Calu3 (cell line): ENCODE measurements around the gene TMEM167A. TPM values are rescaled to one million over a fixed set of nuclear protein-coding genes. Genes with fewer than 3 reads are reported as not detected.
"Not testable (repeated sequence)": the region's sequence is repeated elsewhere in the genome, so short reads cannot be mapped to it uniquely, and the experiment has no call there.

Experiments
- BruUV-seq: library from RNA; stranded (reverse); fragments of 400-500 nt; replicated peaks from 2 replicates; lab custom pipeline; 2021; lab: Mats Ljungman, UMichigan
- CTCF ChIA-PET: fragments of 300-600 bp; sonication (Branson Sonifier 250); formaldehyde crosslinking; loops from one replicate; lab custom pipeline; 2022; ENCODE audit warnings: antibody characterized with exemption; lab: Charles Lee
- DNase-seq: peaks from one replicate; pipeline ENCODE4 v3.0.0; 2022
- H3K27ac Mint-ChIP-seq: one replicate; pipeline ENCODE4 v1.8.0; 2022; ENCODE audit warnings: mixed read lengths; ENCODE audit not compliant: unreplicated experiment
- H3K27me3 Mint-ChIP-seq: one replicate; pipeline ENCODE4 v1.8.0; 2022; ENCODE audit warnings: mixed read lengths; ENCODE audit not compliant: unreplicated experiment
- H3K36me3 Mint-ChIP-seq: one replicate; pipeline ENCODE4 v1.8.0; 2022; ENCODE audit warnings: mild to moderate bottlenecking, moderate library complexity, mixed read lengths; ENCODE audit not compliant: insufficient read depth, unreplicated experiment
- H3K4me1 Mint-ChIP-seq: one replicate; pipeline ENCODE4 v1.8.0; 2022; ENCODE audit warnings: mild to moderate bottlenecking, low read depth, mixed read lengths; ENCODE audit not compliant: unreplicated experiment
- H3K4me3 Mint-ChIP-seq: one replicate; pipeline ENCODE4 v1.8.0; 2022; ENCODE audit warnings: mild to moderate bottlenecking, low read depth, moderate library complexity, mixed read lengths; ENCODE audit not compliant: unreplicated experiment
- H3K9me3 Mint-ChIP-seq: one replicate; pipeline ENCODE4 v1.8.0; 2022; ENCODE audit warnings: low read depth, mixed read lengths; ENCODE audit not compliant: unreplicated experiment
- intact Hi-C: fragments of 100-400 bp; cut with micrococcal nuclease; formaldehyde crosslinking; loops from one replicate; pipeline ENCODE4 v1.10.0; 2022; ENCODE audit not compliant: unreplicated experiment
- total RNA-seq: library from RNA; stranded (reverse); gene quantifications from 2 replicates; pipeline ENCODE4 v1.2.3, GENCODE V29; 2022
- TF ChIP-seq, protein P1 (sequence below): fragments of 200-600 bp; IDR thresholded peaks from one replicate; pipeline ENCODE4 v1.8.0; 2022; ENCODE audit warnings: antibody characterized with exemption; ENCODE audit not compliant: unreplicated experiment

TMEM167A gene
- total RNA-seq, 1 experiment from 2014 or later: 165 TPM

GRCh38 chr5:83069096-83069799 is 7.9 kb downstream of the TMEM167A start:
- H3K4me3 Mint-ChIP-seq: no peak overlapping the region
- no peaks in the 10 kb centered on the region for H3K9me3 Mint-ChIP-seq
- CTCF ChIA-PET: no interaction called here
- intact Hi-C loops: loop anchor here (10.0 kb wide), 1 partner anchor 704 kb away; no protein-coding TSS in a partner anchor
- H3K27ac Mint-ChIP-seq: no peak overlapping the region
- H3K36me3 Mint-ChIP-seq: peaks cover 14% of the 10 kb centered on the region
- BruUV-seq: no TSS peak
- peaks cover 66% of the 10 kb centered on the region for H3K4me1 Mint-ChIP-seq
- H3K27me3 Mint-ChIP-seq: no peaks in the 10 kb centered on the region
- TF ChIP-seq, protein P1, sequence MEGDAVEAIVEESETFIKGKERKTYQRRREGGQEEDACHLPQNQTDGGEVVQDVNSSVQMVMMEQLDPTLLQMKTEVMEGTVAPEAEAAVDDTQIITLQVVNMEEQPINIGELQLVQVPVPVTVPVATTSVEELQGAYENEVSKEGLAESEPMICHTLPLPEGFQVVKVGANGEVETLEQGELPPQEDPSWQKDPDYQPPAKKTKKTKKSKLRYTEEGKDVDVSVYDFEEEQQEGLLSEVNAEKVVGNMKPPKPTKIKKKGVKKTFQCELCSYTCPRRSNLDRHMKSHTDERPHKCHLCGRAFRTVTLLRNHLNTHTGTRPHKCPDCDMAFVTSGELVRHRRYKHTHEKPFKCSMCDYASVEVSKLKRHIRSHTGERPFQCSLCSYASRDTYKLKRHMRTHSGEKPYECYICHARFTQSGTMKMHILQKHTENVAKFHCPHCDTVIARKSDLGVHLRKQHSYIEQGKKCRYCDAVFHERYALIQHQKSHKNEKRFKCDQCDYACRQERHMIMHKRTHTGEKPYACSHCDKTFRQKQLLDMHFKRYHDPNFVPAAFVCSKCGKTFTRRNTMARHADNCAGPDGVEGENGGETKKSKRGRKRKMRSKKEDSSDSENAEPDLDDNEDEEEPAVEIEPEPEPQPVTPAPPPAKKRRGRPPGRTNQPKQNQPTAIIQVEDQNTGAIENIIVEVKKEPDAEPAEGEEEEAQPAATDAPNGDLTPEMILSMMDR: no peak
- DNase-seq: no peak

- H3K27me3 Mint-ChIP-seq, H3K9me3 Mint-ChIP-seq, H3K4me3 Mint-ChIP-seq, DNase-seq, CTCF ChIA-PET, H3K27ac Mint-ChIP-seq, BruUV-seq: not testable (repeated sequence)
- intact Hi-C loops: loop anchor here (10.0 kb wide), 1 partner anchor 703 kb away; no protein-coding TSS in a partner anchor
- Mint-ChIP-seq H3K4me1 (peaks cover 51% of the 10 kb centered on the region), H3K36me3 (peaks cover 13% of the 10 kb centered on the region)
Observed at GRCh38 chr5:83067377-83067776, 9.8 kb downstream of the TMEM167A start.

DNA sequence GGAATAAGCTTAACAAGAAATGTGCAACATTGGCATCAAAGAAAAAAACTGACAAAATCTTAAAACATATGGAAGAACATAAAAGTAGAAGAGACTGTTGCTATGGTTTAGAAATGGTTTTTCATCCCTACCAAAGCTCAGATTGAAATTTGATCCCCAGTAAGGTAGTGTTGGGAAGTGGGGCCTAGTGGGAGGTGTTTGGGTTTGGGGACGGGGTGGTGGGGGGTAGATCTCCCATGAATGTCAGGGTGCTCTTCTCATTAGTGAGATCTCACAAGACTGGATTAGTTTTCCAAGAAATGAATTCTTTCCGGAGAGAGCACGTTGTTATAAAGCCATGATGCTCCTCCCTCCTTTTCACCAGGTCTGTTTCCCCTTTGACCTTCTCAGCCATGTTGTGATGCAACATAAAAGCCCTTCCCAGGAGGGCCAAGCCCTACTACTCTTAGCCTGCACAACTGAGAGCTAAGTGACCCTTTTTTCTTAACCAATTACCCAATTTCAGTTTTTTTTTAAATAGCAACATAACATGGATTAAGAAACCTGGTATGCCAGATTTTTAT is 10.6 kb downstream of the TMEM167A start:
- Mint-ChIP-seq H3K36me3 (peaks cover 13% of the 10 kb centered on the region), H3K27ac (peak overlapping the region; percentile 57), H3K4me3 (no peak overlapping the region), H3K4me1 (peaks cover 44% of the 10 kb centered on the region), H3K27me3 (no peaks in the 10 kb centered on the region), H3K9me3 (no peaks in the 10 kb centered on the region)
- intact Hi-C loops: loop anchor here (10.0 kb wide), 1 partner anchor 702 kb away; no protein-coding TSS in a partner anchor
- TF ChIP-seq, protein P1: no peak
- no TSS peak for BruUV-seq
- no peak for DNase-seq
- CTCF ChIA-PET: interaction anchor here (0.7 kb wide), 1 partner anchor 247 kb away, joined by 3 read pairs; no protein-coding TSS in a partner anchor

- TF ChIP-seq, protein P1: no peak
- Mint-ChIP-seq H3K36me3 (peaks cover 51% of the 10 kb centered on the region), H3K4me1 (peaks cover 10% of the 10 kb centered on the region), H3K4me3 (no peak overlapping the region), H3K27ac (no peak overlapping the region), H3K9me3 (no peaks in the 10 kb centered on the region), H3K27me3 (no peaks in the 10 kb centered on the region)
- intact Hi-C loops: no loop called here
- CTCF ChIA-PET: no interaction called here
- no TSS peak for BruUV-seq
- no peak for DNase-seq
Observed at GRCh38 chr5:83059341-83059740, 17.9 kb downstream of the TMEM167A start.
